Thoracic aorta (tissue), 2 donors: ENCODE results near the gene CNTNAP2. TPM values are rescaled to one million over a fixed set of nuclear protein-coding genes. Genes with fewer than 3 reads are reported as not detected.

Experiments used
- ATAC-seq: fragments of 150-250 bp; one replicate; pipeline ENCODE4 v1.8.0; 2017; ENCODE audit warnings: low read depth; ENCODE audit not compliant: insufficient number of reproducible peaks, low FRiP score
- DNase-seq: peaks from one replicate; pipeline ENCODE4 v3.0.0-alpha.2; 2020; ENCODE audit warnings: low spot score
- H3K27ac ChIP-seq, 2 donors: fragments of 200-600 bp; sonication (generic); 1 replicate in 1 of 2; 2 replicates in 1 of 2; pipeline ENCODE4 v1.5.1; 2016; ENCODE audit warnings: mild to moderate bottlenecking in 2 of 2, moderate library complexity in 2 of 2
- H3K27me3 ChIP-seq: fragments of 200-600 bp; sonication (generic); replicated peaks from 2 replicates; pipeline ENCODE4 v1.6.0; 2016; ENCODE audit warnings: mild to moderate bottlenecking; ENCODE audit not compliant: insufficient read depth
- H3K36me3 ChIP-seq: fragments of 200-600 bp; sonication (generic); one replicate; pipeline ENCODE4 v1.5.1; 2016
- H3K4me1 ChIP-seq, 2 donors: fragments of 200-600 bp; sonication (generic); 1 replicate in 1 of 2; 2 replicates in 1 of 2; pipeline versions ENCODE4 v1.5.1 to v1.6.0; 2016; ENCODE audit warnings: low read depth in 2 of 2, mild to moderate bottlenecking in 1 of 2; ENCODE audit not compliant: control insufficient read depth in 1 of 2
- H3K4me3 ChIP-seq: fragments of 200-600 bp; sonication (generic); 2 replicates; pipeline ENCODE4 v1.5.1; 2016; ENCODE audit warnings: mild to moderate bottlenecking
- H3K9me3 ChIP-seq: fragments of 200-600 bp; sonication (generic); 2 replicates; pipeline ENCODE4 v1.5.1; 2016
- total RNA-seq, 2 donors: library from RNA; depleted of rRNA; stranded (reverse); fragments of >200 nt; gene quantifications; one replicate each; pipeline versions ENCODE4 v1.1.0 to v1.2.3, GENCODE V29; 2016
- TF ChIP-seq, protein P1 (sequence below): fragments of 200-600 bp; sonication (generic); IDR thresholded peaks from one replicate; pipeline ENCODE4 v1.5.1; 2019; ENCODE audit warnings: antibody characterized with exemption

Gene CNTNAP2
- total RNA-seq, 2 donors from 2014 or later, result not detected

DNA sequence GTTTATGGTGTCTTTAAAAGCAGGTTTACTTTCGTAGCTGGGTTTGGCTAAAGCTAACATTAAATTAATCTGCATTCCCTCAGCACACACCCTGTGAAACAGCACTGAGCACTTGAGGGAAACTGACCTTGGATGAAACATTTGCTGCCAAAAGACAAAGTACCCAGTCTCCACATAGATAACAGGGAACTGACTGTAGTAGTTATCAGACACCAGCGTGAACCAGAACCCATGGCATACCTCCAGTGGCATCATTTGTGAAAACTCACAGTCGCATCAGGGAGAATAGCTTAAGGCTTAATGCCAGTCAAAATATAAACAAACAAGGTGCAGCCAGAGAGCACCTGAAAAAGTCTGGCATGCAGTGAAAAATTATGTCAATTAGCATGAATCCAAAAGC lies 2116.2 kb downstream of the CNTNAP2 start:
- TF ChIP-seq, protein P1, sequence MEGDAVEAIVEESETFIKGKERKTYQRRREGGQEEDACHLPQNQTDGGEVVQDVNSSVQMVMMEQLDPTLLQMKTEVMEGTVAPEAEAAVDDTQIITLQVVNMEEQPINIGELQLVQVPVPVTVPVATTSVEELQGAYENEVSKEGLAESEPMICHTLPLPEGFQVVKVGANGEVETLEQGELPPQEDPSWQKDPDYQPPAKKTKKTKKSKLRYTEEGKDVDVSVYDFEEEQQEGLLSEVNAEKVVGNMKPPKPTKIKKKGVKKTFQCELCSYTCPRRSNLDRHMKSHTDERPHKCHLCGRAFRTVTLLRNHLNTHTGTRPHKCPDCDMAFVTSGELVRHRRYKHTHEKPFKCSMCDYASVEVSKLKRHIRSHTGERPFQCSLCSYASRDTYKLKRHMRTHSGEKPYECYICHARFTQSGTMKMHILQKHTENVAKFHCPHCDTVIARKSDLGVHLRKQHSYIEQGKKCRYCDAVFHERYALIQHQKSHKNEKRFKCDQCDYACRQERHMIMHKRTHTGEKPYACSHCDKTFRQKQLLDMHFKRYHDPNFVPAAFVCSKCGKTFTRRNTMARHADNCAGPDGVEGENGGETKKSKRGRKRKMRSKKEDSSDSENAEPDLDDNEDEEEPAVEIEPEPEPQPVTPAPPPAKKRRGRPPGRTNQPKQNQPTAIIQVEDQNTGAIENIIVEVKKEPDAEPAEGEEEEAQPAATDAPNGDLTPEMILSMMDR, result no peak
- Histone ChIP-seq H3K4me3 (no peak overlapping the region), H3K27me3 (no peaks in the 10 kb centered on the region), H3K27ac (no peak overlapping the region), H3K9me3 (no peaks in the 10 kb centered on the region), H3K4me1 (no peaks in the 10 kb centered on the region), H3K36me3 (no peaks in the 10 kb centered on the region)
- no peak for ATAC-seq
- no peak for DNase-seq

DNA sequence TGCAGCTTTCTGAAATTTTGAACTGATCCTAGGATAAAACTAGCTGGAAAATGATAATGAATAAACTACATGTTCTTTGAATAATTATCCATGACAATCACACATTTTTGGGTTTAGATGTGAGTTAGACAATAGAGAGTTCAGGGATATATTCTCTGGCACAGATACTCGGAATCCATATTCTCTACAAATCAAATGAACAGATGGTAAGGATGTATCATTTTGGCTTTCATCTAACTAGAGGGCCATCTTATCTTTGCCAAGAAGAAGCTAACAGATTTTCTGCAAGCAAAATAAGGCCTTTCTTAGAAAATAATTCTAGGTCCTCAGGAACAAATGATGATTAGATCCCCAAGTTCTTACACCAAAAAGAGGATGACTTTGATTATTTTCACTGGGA lies 2118.1 kb downstream of the CNTNAP2 start:
- Histone ChIP-seq H3K4me3 (no peak overlapping the region), H3K4me1 (no peaks in the 10 kb centered on the region), H3K27me3 (no peaks in the 10 kb centered on the region), H3K27ac (no peak overlapping the region), H3K36me3 (no peaks in the 10 kb centered on the region), H3K9me3 (no peaks in the 10 kb centered on the region)
- no peak for DNase-seq
- ATAC-seq, result no peak
- TF ChIP-seq, protein P1, result no peak

DNA sequence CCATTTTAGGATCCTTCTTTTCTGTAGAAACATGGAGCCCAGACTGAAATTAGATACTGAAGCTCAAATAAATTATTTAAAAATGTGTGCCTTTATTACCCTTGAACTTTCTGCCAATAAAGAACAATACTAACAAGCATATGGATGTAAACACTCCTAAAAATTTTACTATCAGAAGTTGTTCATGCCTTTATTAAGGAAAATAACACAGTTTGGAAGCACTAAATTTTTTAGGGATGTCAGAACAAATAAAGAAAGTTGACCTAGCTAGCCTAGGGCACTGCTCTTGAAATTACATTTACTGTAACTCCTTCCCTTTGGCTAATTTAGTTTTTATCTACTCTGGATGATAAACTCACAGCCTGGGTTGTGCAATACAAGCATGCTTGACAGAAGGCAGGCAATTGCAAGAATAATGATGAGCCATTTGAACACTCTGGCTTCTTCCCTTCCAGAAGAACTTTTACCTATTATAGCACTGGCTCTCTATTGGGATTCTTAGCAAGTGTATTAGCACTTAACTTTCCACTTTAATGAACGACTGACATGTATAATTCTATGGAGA lies 2122.2 kb downstream of the CNTNAP2 start:
- no peaks in the 10 kb centered on the region for H3K9me3 ChIP-seq
- H3K36me3 ChIP-seq, result no peaks in the 10 kb centered on the region
- no peaks in the 10 kb centered on the region for H3K27me3 ChIP-seq
- peaks cover 0 to 5% of the 10 kb centered on the region in 2 donors for H3K4me1 ChIP-seq
- DNase-seq, result no peak
- no peak overlapping the region for H3K4me3 ChIP-seq
- H3K27ac ChIP-seq, result no peak overlapping the region
- TF ChIP-seq, protein P1, result no peak
- ATAC-seq, result no peak

DNA sequence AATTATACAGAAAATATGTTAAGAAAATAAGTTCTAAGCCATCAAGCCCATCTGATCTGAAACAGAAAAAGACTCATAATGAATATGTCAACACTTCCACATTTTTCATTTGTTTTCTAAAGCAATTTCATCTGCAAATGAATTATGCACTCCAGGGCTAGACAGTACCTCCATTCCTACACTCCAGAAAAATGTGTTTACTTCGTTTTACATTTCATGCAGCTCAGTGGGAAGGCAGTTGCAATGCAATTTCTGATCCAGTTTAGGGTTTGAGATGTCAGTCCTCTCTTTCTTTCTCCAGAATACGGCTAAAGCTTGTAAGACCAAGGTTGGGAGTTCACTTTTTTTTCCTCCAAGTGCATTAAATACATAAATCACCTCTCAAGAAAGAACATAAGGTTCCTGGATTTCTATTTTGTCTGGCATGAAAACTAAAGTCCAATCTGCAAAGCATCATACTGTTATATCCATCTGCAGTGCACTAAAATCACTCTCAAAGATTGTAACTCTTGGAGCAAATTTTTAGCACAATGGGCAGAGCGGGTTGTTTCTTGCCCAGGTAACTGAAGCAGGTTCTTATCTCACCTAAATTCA lies 2125.2 kb downstream of the CNTNAP2 start:
- DNase-seq (no peak), ATAC-seq (no peak)
- Histone ChIP-seq H3K27me3 (no peaks in the 10 kb centered on the region), H3K27ac (no peak overlapping the region), H3K36me3 (no peaks in the 10 kb centered on the region), H3K9me3 (no peaks in the 10 kb centered on the region), H3K4me3 (peak overlapping the region; percentile 63), H3K4me1 (peaks cover 0 to 5% of the 10 kb centered on the region in 2 donors)
- TF ChIP-seq, protein P1, result no peak

DNA sequence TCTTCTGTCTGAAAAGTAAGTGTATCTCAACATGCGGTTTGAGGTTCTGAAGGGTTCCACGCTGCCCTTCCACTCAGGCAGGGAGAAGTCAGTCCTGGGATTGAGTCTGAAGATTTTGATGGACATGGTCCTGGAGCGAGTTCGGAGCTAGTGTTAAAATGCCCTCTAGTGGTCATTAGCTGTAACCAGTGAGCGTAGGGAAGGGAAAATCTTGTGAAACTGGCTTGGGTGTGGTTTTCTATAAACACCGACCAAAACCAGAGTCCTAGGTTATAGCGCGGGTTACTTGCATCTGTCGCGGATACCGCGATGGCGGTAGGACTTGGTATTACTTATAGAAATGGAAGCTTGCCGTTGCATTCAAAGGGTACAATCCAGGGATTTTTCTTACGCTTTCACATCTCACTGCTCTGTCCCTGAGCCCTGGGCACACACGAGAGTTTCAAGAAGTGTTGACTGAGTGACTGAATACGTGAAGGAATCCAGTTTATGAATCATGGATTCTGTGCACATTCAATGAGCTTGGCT lies 2125.8 kb downstream of the CNTNAP2 start:
- no peaks in the 10 kb centered on the region for H3K27me3 ChIP-seq
- TF ChIP-seq, protein P1, result peak; percentile 73
- DNase-seq (no peak), ATAC-seq (peak; percentile 54)
- H3K9me3 ChIP-seq, result no peaks in the 10 kb centered on the region
- no peaks in the 10 kb centered on the region for H3K36me3 ChIP-seq
- H3K27ac ChIP-seq, result no peak overlapping the region
- peaks cover 0 to 5% of the 10 kb centered on the region in 2 donors for H3K4me1 ChIP-seq
- peak overlapping the region; percentile 63 for H3K4me3 ChIP-seq
